ENCODE data around the gene SEMA5B.

DNA sequence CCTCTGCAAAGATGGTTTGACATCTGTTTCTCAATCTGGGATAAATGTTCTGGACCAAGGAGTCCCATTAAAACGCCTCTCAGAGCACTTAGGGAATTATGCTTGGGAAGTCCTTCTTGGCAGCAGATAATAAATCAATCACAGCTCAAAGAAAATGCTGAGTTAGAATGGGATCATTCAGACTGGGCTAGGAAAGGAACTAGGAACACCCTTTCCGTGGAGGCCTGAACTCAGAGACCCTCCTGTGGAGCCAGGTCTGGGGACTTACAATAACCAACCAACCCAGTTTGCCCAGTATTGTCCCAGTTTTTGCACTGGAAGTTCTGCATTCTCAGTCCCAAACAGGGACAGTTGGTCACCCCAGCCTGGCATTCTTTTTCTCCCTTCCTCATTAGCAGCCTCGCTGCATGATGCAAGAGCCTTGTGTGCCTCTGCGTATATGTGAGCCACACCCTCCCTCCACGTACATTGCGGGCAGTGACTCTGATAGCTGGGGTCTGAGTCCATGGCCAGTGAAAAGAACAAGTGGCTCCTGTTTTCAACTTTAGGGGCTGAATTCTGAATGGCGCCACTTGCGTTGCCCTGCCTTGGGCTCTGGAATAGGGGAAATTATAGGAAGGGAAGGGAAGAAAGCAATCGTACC, 88.7 kb downstream of the SEMA5B start:
- TF ChIP-seq, protein P1, sequence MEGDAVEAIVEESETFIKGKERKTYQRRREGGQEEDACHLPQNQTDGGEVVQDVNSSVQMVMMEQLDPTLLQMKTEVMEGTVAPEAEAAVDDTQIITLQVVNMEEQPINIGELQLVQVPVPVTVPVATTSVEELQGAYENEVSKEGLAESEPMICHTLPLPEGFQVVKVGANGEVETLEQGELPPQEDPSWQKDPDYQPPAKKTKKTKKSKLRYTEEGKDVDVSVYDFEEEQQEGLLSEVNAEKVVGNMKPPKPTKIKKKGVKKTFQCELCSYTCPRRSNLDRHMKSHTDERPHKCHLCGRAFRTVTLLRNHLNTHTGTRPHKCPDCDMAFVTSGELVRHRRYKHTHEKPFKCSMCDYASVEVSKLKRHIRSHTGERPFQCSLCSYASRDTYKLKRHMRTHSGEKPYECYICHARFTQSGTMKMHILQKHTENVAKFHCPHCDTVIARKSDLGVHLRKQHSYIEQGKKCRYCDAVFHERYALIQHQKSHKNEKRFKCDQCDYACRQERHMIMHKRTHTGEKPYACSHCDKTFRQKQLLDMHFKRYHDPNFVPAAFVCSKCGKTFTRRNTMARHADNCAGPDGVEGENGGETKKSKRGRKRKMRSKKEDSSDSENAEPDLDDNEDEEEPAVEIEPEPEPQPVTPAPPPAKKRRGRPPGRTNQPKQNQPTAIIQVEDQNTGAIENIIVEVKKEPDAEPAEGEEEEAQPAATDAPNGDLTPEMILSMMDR (IDR thresholded peaks at IDR 0.05) = no peak
- no peak for TF ChIP-seq ZFX (IDR thresholded peaks at IDR 0.05; ENCODE audit: borderline replicate concordance)
